Calu3 (cell line): ENCODE measurements around the gene COX6B1. TPM values are rescaled to one million over a fixed set of nuclear protein-coding genes. Genes with fewer than 3 reads are reported as not detected.
A peak's percentile ranks its signal among the peaks of the same experiment; 100 is the strongest.

Source experiments
- BruUV-seq: library from RNA; stranded (reverse); fragments of 400-500 nt; replicated peaks from 2 replicates; lab custom pipeline; 2021; lab: Mats Ljungman, UMichigan
- CTCF ChIA-PET: fragments of 300-600 bp; sonication (Branson Sonifier 250); formaldehyde crosslinking; loops from one replicate; lab custom pipeline; 2022; ENCODE audit warnings: antibody characterized with exemption; lab: Charles Lee
- DNase-seq: peaks from one replicate; pipeline ENCODE4 v3.0.0; 2022
- H3K27ac Mint-ChIP-seq: one replicate; pipeline ENCODE4 v1.8.0; 2022; ENCODE audit warnings: mixed read lengths; ENCODE audit not compliant: unreplicated experiment
- H3K27me3 Mint-ChIP-seq: one replicate; pipeline ENCODE4 v1.8.0; 2022; ENCODE audit warnings: mixed read lengths; ENCODE audit not compliant: unreplicated experiment
- H3K36me3 Mint-ChIP-seq: one replicate; pipeline ENCODE4 v1.8.0; 2022; ENCODE audit warnings: mild to moderate bottlenecking, moderate library complexity, mixed read lengths; ENCODE audit not compliant: insufficient read depth, unreplicated experiment
- H3K4me1 Mint-ChIP-seq: one replicate; pipeline ENCODE4 v1.8.0; 2022; ENCODE audit warnings: mild to moderate bottlenecking, low read depth, mixed read lengths; ENCODE audit not compliant: unreplicated experiment
- H3K4me3 Mint-ChIP-seq: one replicate; pipeline ENCODE4 v1.8.0; 2022; ENCODE audit warnings: mild to moderate bottlenecking, low read depth, moderate library complexity, mixed read lengths; ENCODE audit not compliant: unreplicated experiment
- H3K9me3 Mint-ChIP-seq: one replicate; pipeline ENCODE4 v1.8.0; 2022; ENCODE audit warnings: low read depth, mixed read lengths; ENCODE audit not compliant: unreplicated experiment
- CTCF ChIP-seq: fragments of 200-600 bp; IDR thresholded peaks from one replicate; pipeline ENCODE4 v1.8.0; 2022; ENCODE audit warnings: antibody characterized with exemption; ENCODE audit not compliant: unreplicated experiment
- intact Hi-C: fragments of 100-400 bp; cut with micrococcal nuclease; formaldehyde crosslinking; loops from one replicate; pipeline ENCODE4 v1.10.0; 2022; ENCODE audit not compliant: unreplicated experiment
- total RNA-seq: library from RNA; stranded (reverse); gene quantifications from 2 replicates; pipeline ENCODE4 v1.2.3, GENCODE V29; 2022

COX6B1 gene
- total RNA-seq, 1 experiment from 2014 or later: 497 TPM

- Mint-ChIP-seq H3K27ac (no peak overlapping the region), H3K36me3 (peaks cover 21% of the 10 kb centered on the region), H3K4me1 (no peaks in the 10 kb centered on the region), H3K4me3 (peak overlapping the region; percentile 93), H3K9me3 (no peaks in the 10 kb centered on the region), H3K27me3 (no peaks in the 10 kb centered on the region)
- TF ChIP-seq CTCF: no peak
- CTCF ChIA-PET: interaction anchor here (0.7 kb wide), 1 partner anchor 263 kb away, joined by 5 read pairs; no protein-coding TSS in a partner anchor
- no TSS peak for BruUV-seq
- intact Hi-C loops: no loop called here
- DNase-seq: no peak
Measured at GRCh38 chr19:35613574-35613973, 34.5 kb upstream of the COX6B1 start.

GRCh38 chr19:35615036-35615435 lies 33.1 kb upstream of the COX6B1 start:
- H3K27me3 Mint-ChIP-seq: no peaks in the 10 kb centered on the region
- intact Hi-C loops: no loop called here

GRCh38 chr19:35618857-35619256 lies 29.3 kb upstream of the COX6B1 start:
- CTCF ChIA-PET: interaction anchor here (0.6 kb wide), 1 partner anchor 276 kb away, joined by 3 read pairs; no protein-coding TSS in a partner anchor
- H3K27ac Mint-ChIP-seq: no peak overlapping the region
- BruUV-seq: no TSS peak
- no peak for TF ChIP-seq CTCF
- no peaks in the 10 kb centered on the region for H3K4me1 Mint-ChIP-seq
- no peaks in the 10 kb centered on the region for H3K27me3 Mint-ChIP-seq
- DNase-seq: no peak
- H3K4me3 Mint-ChIP-seq: no peak overlapping the region
- intact Hi-C loops: no loop called here
- H3K9me3 Mint-ChIP-seq: no peaks in the 10 kb centered on the region
- peaks cover 10% of the 10 kb centered on the region for H3K36me3 Mint-ChIP-seq

More at GRCh38 chr19:35615036-35615435, 33.1 kb upstream of the COX6B1 start:
- no peaks in the 10 kb centered on the region for H3K4me1 Mint-ChIP-seq
- no peak overlapping the region for H3K27ac Mint-ChIP-seq
- no peak for DNase-seq
- no peaks in the 10 kb centered on the region for H3K9me3 Mint-ChIP-seq
- CTCF ChIA-PET: no interaction called here
- peaks cover 21% of the 10 kb centered on the region for H3K36me3 Mint-ChIP-seq
- TF ChIP-seq CTCF: no peak
- no TSS peak for BruUV-seq
- no peak overlapping the region for H3K4me3 Mint-ChIP-seq

- H3K27ac Mint-ChIP-seq: no peak overlapping the region
- no TSS peak for BruUV-seq
- H3K9me3 Mint-ChIP-seq: no peaks in the 10 kb centered on the region
- no peak overlapping the region for H3K4me3 Mint-ChIP-seq
- no peaks in the 10 kb centered on the region for H3K27me3 Mint-ChIP-seq
- H3K36me3 Mint-ChIP-seq: peaks cover 9% of the 10 kb centered on the region
- intact Hi-C loops: no loop called here
- CTCF ChIA-PET: interaction anchor here (0.6 kb wide), 1 partner anchor 276 kb away, joined by 3 read pairs; no protein-coding TSS in a partner anchor
- TF ChIP-seq CTCF: no peak
- DNase-seq: no peak
- H3K4me1 Mint-ChIP-seq: no peaks in the 10 kb centered on the region
Measured at GRCh38 chr19:35619290-35619923, 28.7 kb upstream of the COX6B1 start.
